HepG2 (cell line): ENCODE data around the gene POLA1. TPM values are rescaled to one million over a fixed set of nuclear protein-coding genes. Genes with fewer than 3 reads are reported as not detected.

Experiments used
- ATAC-seq: fragments of 200-7000 bp; cut with Tn5 transposase; 3 replicates; pipeline ENCODE4 v1.9.1; 2020; ENCODE audit warnings: mild to moderate bottlenecking, moderate library complexity
- BruUV-seq: library from RNA; stranded (reverse); fragments of 400-500 nt; replicated peaks from 2 replicates; lab custom pipeline; 2021; lab: Mats Ljungman, UMichigan
- CTCF ChIA-PET: fragments of 300-600 bp; formaldehyde crosslinking; extraction: SDS; loops from one replicate; lab custom pipeline; 2021; ENCODE audit warnings: low total read pairs, inconsistent platforms, low intra/inter-chr PET ratio; lab: Yijun Ruan, JAX
- POLR2A ChIA-PET: fragments of 350-600 bp; sonication (Branson Sonifier 250); formaldehyde crosslinking; loops from one replicate; lab custom pipeline; 2020; ENCODE audit warnings: antibody characterized with exemption, inconsistent platforms; lab: Yijun Ruan, JAX
- DNase-seq: peaks from one replicate; pipeline ENCODE4 v3.0.0-alpha.2; 2015; ENCODE audit warnings: low spot score
- FAIRE-seq: peaks from 3 replicates; lab custom pipeline; 2011; peaks lifted over from hg19 to GRCh38; lab: Jason Lieb, UNC
- H2AFZ ChIP-seq: one replicate; pipeline ENCODE4 v1.6.1; 2011; ENCODE audit warnings: low read length, inconsistent platforms
- H3K27ac ChIP-seq: fragments of 300-600 bp; 3 replicates; pipeline ENCODE4 v1.8.0; 2011; ENCODE audit warnings: mixed run types, mild to moderate bottlenecking, mixed read lengths, low read length, inconsistent platforms; ENCODE audit not compliant: insufficient read depth; ENCODE audit errors: extremely low read length
- H3K27me3 ChIP-seq, 2 experiments: fragments of 200-600 bp in 1 of 2; 2 replicates in 1 of 2; 3 replicates in 1 of 2; pipeline versions ENCODE4 v1.6.0 to v1.8.0; 2011; ENCODE audit warnings: low read length in 2 of 2, mild to moderate bottlenecking in 2 of 2, moderate library complexity in 2 of 2, inconsistent platforms in 1 of 2; ENCODE audit not compliant: insufficient read depth in 2 of 2, control insufficient read depth in 1 of 2
- H3K36me3 ChIP-seq, 2 experiments: fragments of 200-600 bp in 1 of 2; replicated peaks in 1 of 2; 2 replicates in 1 of 2; 3 replicates in 1 of 2; pipeline versions ENCODE4 v1.5.1 to v1.8.0; 2011; ENCODE audit warnings: low read length in 2 of 2, inconsistent platforms in 1 of 2; ENCODE audit not compliant: insufficient read depth in 2 of 2, control insufficient read depth in 1 of 2
- H3K4me1 ChIP-seq: 2 replicates; pipeline ENCODE4 v1.5.1; 2012; ENCODE audit warnings: low read length, inconsistent platforms; ENCODE audit not compliant: insufficient read depth
- H3K4me2 ChIP-seq: 2 replicates; pipeline ENCODE4 v1.6.0; 2011; ENCODE audit warnings: low read depth, low read length, inconsistent platforms
- H3K4me3 ChIP-seq, 3 experiments: fragments of 200-600 bp in 1 of 3; sonication (generic), shearing (Covaris generic) in 1 of 3; replicated peaks in 1 of 3; 2 replicates each; pipeline ENCODE4 v1.5.1; 2011 to 2016; ENCODE audit warnings: low read length in 3 of 3, inconsistent platforms in 2 of 3, low read depth in 2 of 3, mild to moderate bottlenecking in 2 of 3, control low read depth in 1 of 3, mixed read lengths in 1 of 3; ENCODE audit not compliant: insufficient read depth in 1 of 3
- H3K79me2 ChIP-seq: one replicate; pipeline ENCODE4 v1.6.1; 2011; ENCODE audit warnings: low read length, inconsistent platforms; ENCODE audit not compliant: insufficient read depth
- H3K9ac ChIP-seq: 2 replicates; pipeline ENCODE4 v1.6.0; 2011; ENCODE audit warnings: mild to moderate bottlenecking, low read depth, low read length, inconsistent platforms; ENCODE audit not compliant: insufficient read depth
- H3K9me3 ChIP-seq: 2 replicates; pipeline ENCODE4 v1.5.1; 2012; ENCODE audit warnings: mild to moderate bottlenecking, low read length
- H4K20me1 ChIP-seq: 2 replicates; pipeline ENCODE4 v1.6.0; 2011; ENCODE audit warnings: inconsistent platforms, mild to moderate bottlenecking, low read length, moderate library complexity; ENCODE audit not compliant: insufficient read depth
- GATAD1 ChIP-seq: IDR thresholded peaks from 2 replicates; pipeline ENCODE4 v1.6.1; 2016; ENCODE audit warnings: missing genetic modification reagents, missing compliant biosample characterization
- KDM5A ChIP-seq: fragments of 200-600 bp; sonication (generic); IDR thresholded peaks from 2 replicates; pipeline ENCODE4 v1.7.0; 2018; ENCODE audit warnings: antibody characterized with exemption, mild to moderate bottlenecking, low read length, borderline replicate concordance
- PHF8 ChIP-seq: sonication (generic); formaldehyde crosslinking; IDR thresholded peaks from 2 replicates; pipeline ENCODE4 v1.5.0; 2020; ENCODE audit warnings: missing genetic modification reagents
- SETDB1 ChIP-seq: sonication (generic); formaldehyde crosslinking; IDR thresholded peaks from 2 replicates; pipeline ENCODE4 v1.5.1; 2020; ENCODE audit warnings: missing genetic modification reagents, mild to moderate bottlenecking, borderline replicate concordance
- ZNF24 ChIP-seq: fragments of 450-650 bp; IDR thresholded peaks from 2 replicates; pipeline ENCODE4 v1.6.1; 2017; ENCODE audit warnings: antibody characterized with exemption, mild to moderate bottlenecking
- ZNF335 ChIP-seq: sonication (generic); formaldehyde crosslinking; IDR thresholded peaks from 2 replicates; pipeline ENCODE4 v1.4.0; 2020; ENCODE audit warnings: missing genetic modification reagents
- ZNF629 ChIP-seq: sonication (generic); formaldehyde crosslinking; conservative IDR thresholded peaks from 2 replicates; pipeline ENCODE4 v1.5.0; 2020; ENCODE audit warnings: missing genetic modification reagents
- WGBS: methylation state at CpG from one replicate; pipeline ENCODE4 v1.1.6; 2017; ENCODE audit warnings: low lambda C conversion rate; 5-methylcytosine and 5-hydroxymethylcytosine counted together
- in situ Hi-C: cut with HindIII; loops from 2 replicates; pipeline ENCODE4 v1.10.0; 2017; ENCODE audit warnings: low pct_unique_long_range_greater_than_20kb; ENCODE audit not compliant: extremely low pct_ligation_motif_present
- intact Hi-C: fragments of 100-400 bp; cut with micrococcal nuclease; formaldehyde crosslinking; loops from one replicate; pipeline ENCODE4 v1.10.0; 2022; ENCODE audit not compliant: unreplicated experiment
- polyA plus RNA-seq, 8 experiments: library from polyadenylated mRNA; depleted of rRNA in 3 of 8; stranded (reverse) in 7 of 8; unstranded in 1 of 8; fragments of >200 nt; fragmentation: Illumina TruSeq in 4 of 8; extraction: Trizol in 4 of 8; gene quantifications; 2 replicates each; pipeline versions ENCODE4 v1.2.1 to v1.2.3, GENCODE V29; 2011 to 2016; ENCODE audit warnings: low read depth in 4 of 8, missing spikeins in 1 of 8, mixed read lengths in 1 of 8; ENCODE audit not compliant: insufficient read depth in 1 of 8
- total RNA-seq, 5 experiments: library from RNA; depleted of rRNA; stranded (reverse); fragments of >200 nt; fragmentation: Illumina TruSeq; extraction: Trizol; gene quantifications; 2 replicates each; pipeline ENCODE4 v1.2.3, GENCODE V29; 2016; ENCODE audit warnings: low read depth in 1 of 5
- TF ChIP-seq, protein P1 (sequence below): sonication (generic); formaldehyde crosslinking; IDR thresholded peaks from 2 replicates; pipeline ENCODE4 v1.5.0; 2020; ENCODE audit warnings: mild to moderate bottlenecking, missing genetic modification reagents
- TF ChIP-seq, protein P2 (sequence below): sonication (generic); formaldehyde crosslinking; IDR thresholded peaks from 2 replicates; pipeline ENCODE4 v1.8.0; 2022; ENCODE audit warnings: missing genetic modification reagents, low read depth, mild to moderate bottlenecking, borderline replicate concordance
- TF ChIP-seq, protein P3 (sequence below): IDR thresholded peaks from 2 replicates; pipeline ENCODE4 v1.6.1; 2016; ENCODE audit warnings: missing compliant biosample characterization, missing genetic modification reagents, borderline replicate concordance
- TF ChIP-seq, protein P4 (sequence below): sonication (generic); formaldehyde crosslinking; IDR thresholded peaks from 2 replicates; pipeline ENCODE4 v1.5.1; 2020; ENCODE audit warnings: missing genetic modification reagents, mild to moderate bottlenecking, borderline replicate concordance

Gene POLA1
- total and polyA plus RNA-seq, 2 of the 13 experiments (the other 11 are each of a cell fraction or from before 2014, with no cell fraction given) = 3.3 to 26.5 TPM

DNA sequence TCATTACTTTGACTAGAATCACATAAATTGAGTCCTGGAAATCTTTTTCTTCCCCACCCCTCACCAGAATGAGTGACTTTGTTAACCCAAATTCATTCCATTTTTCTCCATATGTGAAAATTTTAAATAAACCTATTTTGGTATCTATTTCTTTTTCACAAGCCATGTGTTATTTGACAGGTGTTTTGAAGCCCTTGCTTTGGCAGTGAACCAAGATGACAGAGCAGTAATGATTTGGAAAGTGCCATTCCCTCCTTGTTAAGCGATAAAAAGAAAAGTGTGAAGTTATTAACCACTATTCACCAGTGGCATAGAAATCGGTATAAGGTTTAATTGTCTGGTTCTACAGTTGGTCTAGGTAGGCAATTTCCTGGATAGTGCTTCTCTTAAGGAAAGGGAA lies 66.1 kb downstream of the POLA1 start:
- no TSS peak for BruUV-seq
- DNase-seq = no peak
- H3K4me2 ChIP-seq = no peak overlapping the region
- no peak overlapping the region for H2AFZ ChIP-seq
- no peak overlapping the region for H3K9ac ChIP-seq
- 0 out of 2 replicates have a peak, but pooled peaks cover 7% of the 10 kb centered on the region for H3K4me1 ChIP-seq
- H3K4me3 ChIP-seq = no peak overlapping the region
- FAIRE-seq = no peak
- ATAC-seq = no peak
- intact Hi-C loops = no loop called here
- in situ Hi-C loops = loop anchor here (10.0 kb wide), 1 partner anchor 385 kb away; no protein-coding TSS in a partner anchor
- no peaks in the 10 kb centered on the region for H3K27me3 ChIP-seq
- H3K27ac ChIP-seq = no peak overlapping the region
- no peaks in the 10 kb centered on the region for H4K20me1 ChIP-seq
- H3K79me2 ChIP-seq = no peaks in the 10 kb centered on the region
- CTCF ChIA-PET = no interaction called here
- H3K36me3 ChIP-seq = peaks cover 0 to 3% of the 10 kb centered on the region in 2 experiments; a peak in 2 of 5 replicates
- no peak for TF ChIP-seq ZNF629 (CRISPR knock-in tag)
- TF ChIP-seq GATAD1 = no peak
- no peak for TF ChIP-seq PHF8
- TF ChIP-seq KDM5A = no peak
- TF ChIP-seq, protein P1, sequence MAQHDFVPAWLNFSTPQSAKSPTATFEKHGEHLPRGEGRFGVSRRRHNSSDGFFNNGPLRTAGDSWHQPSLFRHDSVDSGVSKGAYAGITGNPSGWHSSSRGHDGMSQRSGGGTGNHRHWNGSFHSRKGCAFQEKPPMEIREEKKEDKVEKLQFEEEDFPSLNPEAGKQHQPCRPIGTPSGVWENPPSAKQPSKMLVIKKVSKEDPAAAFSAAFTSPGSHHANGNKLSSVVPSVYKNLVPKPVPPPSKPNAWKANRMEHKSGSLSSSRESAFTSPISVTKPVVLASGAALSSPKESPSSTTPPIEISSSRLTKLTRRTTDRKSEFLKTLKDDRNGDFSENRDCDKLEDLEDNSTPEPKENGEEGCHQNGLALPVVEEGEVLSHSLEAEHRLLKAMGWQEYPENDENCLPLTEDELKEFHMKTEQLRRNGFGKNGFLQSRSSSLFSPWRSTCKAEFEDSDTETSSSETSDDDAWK = no peak
- TF ChIP-seq ZNF335 (CRISPR knock-in tag) = no peak
- TF ChIP-seq, protein P2, sequence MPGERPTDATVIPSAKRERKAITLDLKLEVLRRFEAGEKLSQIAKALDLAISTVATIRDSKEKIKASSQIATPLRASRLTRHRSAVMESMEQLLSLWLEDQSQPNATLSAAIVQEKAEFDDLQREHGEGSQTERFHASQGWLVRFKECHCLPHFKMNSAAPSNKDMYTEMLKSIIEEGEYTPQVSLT (CRISPR knock-in tag) = no peak
- TF ChIP-seq, protein P3, sequence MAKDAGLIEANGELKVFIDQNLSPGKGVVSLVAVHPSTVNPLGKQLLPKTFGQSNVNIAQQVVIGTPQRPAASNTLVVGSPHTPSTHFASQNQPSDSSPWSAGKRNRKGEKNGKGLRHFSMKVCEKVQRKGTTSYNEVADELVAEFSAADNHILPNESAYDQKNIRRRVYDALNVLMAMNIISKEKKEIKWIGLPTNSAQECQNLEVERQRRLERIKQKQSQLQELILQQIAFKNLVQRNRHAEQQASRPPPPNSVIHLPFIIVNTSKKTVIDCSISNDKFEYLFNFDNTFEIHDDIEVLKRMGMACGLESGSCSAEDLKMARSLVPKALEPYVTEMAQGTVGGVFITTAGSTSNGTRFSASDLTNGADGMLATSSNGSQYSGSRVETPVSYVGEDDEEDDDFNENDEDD (CRISPR knock-in tag) = no peak
- TF ChIP-seq, protein P4, sequence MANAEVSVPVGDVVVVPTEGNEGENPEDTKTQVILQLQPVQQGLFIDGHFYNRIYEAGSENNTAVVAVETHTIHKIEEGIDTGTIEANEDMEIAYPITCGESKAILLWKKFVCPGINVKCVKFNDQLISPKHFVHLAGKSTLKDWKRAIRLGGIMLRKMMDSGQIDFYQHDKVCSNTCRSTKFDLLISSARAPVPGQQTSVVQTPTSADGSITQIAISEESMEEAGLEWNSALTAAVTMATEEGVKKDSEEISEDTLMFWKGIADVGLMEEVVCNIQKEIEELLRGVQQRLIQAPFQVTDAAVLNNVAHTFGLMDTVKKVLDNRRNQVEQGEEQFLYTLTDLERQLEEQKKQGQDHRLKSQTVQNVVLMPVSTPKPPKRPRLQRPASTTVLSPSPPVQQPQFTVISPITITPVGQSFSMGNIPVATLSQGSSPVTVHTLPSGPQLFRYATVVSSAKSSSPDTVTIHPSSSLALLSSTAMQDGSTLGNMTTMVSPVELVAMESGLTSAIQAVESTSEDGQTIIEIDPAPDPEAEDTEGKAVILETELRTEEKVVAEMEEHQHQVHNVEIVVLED (CRISPR knock-in tag) = no peak
- no peak for TF ChIP-seq ZNF24
- no peak for TF ChIP-seq SETDB1 (CRISPR knock-in tag)
- WGBS = 100% methylated on average over 2 of the region's 2 CpGs
- H3K9me3 ChIP-seq = no peaks in the 10 kb centered on the region
- POLR2A ChIA-PET = no interaction called here
